Nephron (organoid): ENCODE measurements around the gene SMCO2.

Source experiments
- H3K27ac Mint-ChIP-seq, 3 experiments: 2 replicates each; pipeline ENCODE4 v1.8.0; 2020; ENCODE audit warnings: mixed read lengths in 3 of 3, mild to moderate bottlenecking in 2 of 3, moderate library complexity in 1 of 3
- H3K27me3 Mint-ChIP-seq: 2 replicates; pipeline ENCODE4 v1.8.0; 2021; ENCODE audit warnings: low read depth, mild to moderate bottlenecking, moderate library complexity, mixed read lengths
- H3K36me3 Mint-ChIP-seq: 2 replicates; pipeline ENCODE4 v1.8.0; 2020; ENCODE audit warnings: low read depth, mixed read lengths
- H3K4me1 Mint-ChIP-seq: 2 replicates; pipeline ENCODE4 v1.8.0; 2020; ENCODE audit warnings: mixed read lengths
- H3K4me3 Mint-ChIP-seq, 3 experiments: 2 replicates each; pipeline ENCODE4 v1.8.0; 2020; ENCODE audit warnings: mild to moderate bottlenecking in 3 of 3, mixed read lengths in 3 of 3, moderate library complexity in 2 of 3
- H3K9me3 Mint-ChIP-seq: 2 replicates; pipeline ENCODE4 v1.8.0; 2020; ENCODE audit warnings: mixed read lengths
- CTCF ChIP-seq, 3 experiments: fragments of 200-600 bp; sonication (generic); IDR thresholded peaks; one replicate each; pipeline ENCODE4 v1.5.0; 2021; ENCODE audit warnings: antibody characterized with exemption in 3 of 3; ENCODE audit not compliant: unreplicated experiment in 3 of 3

The SMCO2 gene

DNA sequence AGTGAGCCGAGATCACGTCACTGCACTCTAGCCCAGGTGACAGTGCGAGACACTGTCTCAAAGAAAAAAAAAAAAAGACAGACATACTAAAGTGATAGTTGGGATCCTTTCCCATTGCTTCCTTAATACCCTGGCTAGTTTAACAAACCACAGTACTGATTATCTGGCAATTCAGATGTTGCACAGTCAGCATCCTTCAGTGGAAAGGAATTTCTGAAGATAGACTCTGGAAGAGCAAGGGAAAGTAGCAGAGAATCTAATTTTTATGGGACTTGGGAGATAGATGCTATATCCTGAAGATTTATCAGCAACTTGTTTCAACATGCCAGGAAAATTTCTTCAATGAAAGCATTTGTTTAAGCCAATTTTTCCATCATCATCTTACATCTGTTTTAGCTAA lies 71.0 kb downstream of the SMCO2 start:
- Mint-ChIP-seq H3K9me3 (no peaks in the 10 kb centered on the region), H3K27ac (peak overlapping the region; percentile 82 to 91 (median 91))

GRCh38 chr12:27517961-27518665 lies 71.6 kb downstream of the SMCO2 start:
- Mint-ChIP-seq H3K4me1 (peaks cover 80% of the 10 kb centered on the region), H3K27me3 (no peaks in the 10 kb centered on the region), H3K9me3 (no peaks in the 10 kb centered on the region), H3K4me3 (peak overlapping the region; percentile 2 to 47 (median 4)), H3K27ac (peak overlapping the region; percentile 82 to 91 (median 91)), H3K36me3 (no peaks in the 10 kb centered on the region)
- TF ChIP-seq CTCF (IDR thresholded peaks at IDR 0.05; ENCODE audit: unreplicated experiment in 3 of 3), result no peak

More for the DNA sequence above, 71.0 kb downstream of the SMCO2 start:
- Mint-ChIP-seq H3K36me3 (no peaks in the 10 kb centered on the region), H3K4me1 (peaks cover 77% of the 10 kb centered on the region), H3K27me3 (no peaks in the 10 kb centered on the region), H3K4me3 (no peak overlapping the region)
- TF ChIP-seq CTCF (IDR thresholded peaks at IDR 0.05; ENCODE audit: unreplicated experiment in 3 of 3), result no peak

DNA sequence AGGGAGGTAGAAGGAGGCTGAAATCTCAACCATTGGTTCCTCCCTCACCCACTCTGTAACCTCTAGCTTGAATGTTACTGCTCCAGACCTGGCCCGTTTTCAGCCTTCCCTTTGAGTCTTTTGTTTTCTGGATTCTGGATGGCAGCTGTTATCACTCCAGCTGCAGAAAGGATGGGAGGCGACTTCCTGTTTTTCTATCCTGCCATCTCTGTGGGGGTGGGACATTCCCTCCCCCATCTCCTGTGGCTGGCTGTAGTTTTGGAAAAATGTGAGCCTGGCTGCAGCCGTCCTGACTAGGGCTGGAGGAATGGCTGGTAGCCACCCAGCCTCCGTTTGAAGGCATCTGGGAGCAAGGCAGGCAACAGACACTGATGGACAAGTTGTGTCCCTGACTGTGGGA lies 74.5 kb downstream of the SMCO2 start:
- TF ChIP-seq CTCF (IDR thresholded peaks at IDR 0.05; ENCODE audit: unreplicated experiment in 3 of 3), result no peak
- peak overlapping the region; percentile 85 to 96 (median 89) for H3K27ac Mint-ChIP-seq
- no peaks in the 10 kb centered on the region for H3K9me3 Mint-ChIP-seq
- peaks cover 74% of the 10 kb centered on the region for H3K4me1 Mint-ChIP-seq
- H3K27me3 Mint-ChIP-seq, result no peaks in the 10 kb centered on the region
- H3K4me3 Mint-ChIP-seq, result peak overlapping the region; percentile 72 to 92 (median 86)
- H3K36me3 Mint-ChIP-seq, result no peaks in the 10 kb centered on the region

GRCh38 chr12:27521981-27522380 lies 75.4 kb downstream of the SMCO2 start:
- no peaks in the 10 kb centered on the region for H3K27me3 Mint-ChIP-seq
- peak overlapping the region; percentile 72 to 92 (median 86) for H3K4me3 Mint-ChIP-seq
- peak overlapping the region; percentile 85 to 89 (median 88) for H3K27ac Mint-ChIP-seq
- H3K4me1 Mint-ChIP-seq, result peaks cover 69% of the 10 kb centered on the region
- no peaks in the 10 kb centered on the region for H3K9me3 Mint-ChIP-seq
- TF ChIP-seq CTCF (IDR thresholded peaks at IDR 0.05; ENCODE audit: unreplicated experiment in 3 of 3), result no peak
- no peaks in the 10 kb centered on the region for H3K36me3 Mint-ChIP-seq

GRCh38 chr12:27523305-27523641 lies 76.7 kb downstream of the SMCO2 start:
- Mint-ChIP-seq H3K36me3 (no peaks in the 10 kb centered on the region), H3K27ac (peak overlapping the region; percentile 85 to 89 (median 88)), H3K9me3 (no peaks in the 10 kb centered on the region), H3K4me3 (peak overlapping the region; percentile 86 to 93 (median 92)), H3K27me3 (no peaks in the 10 kb centered on the region), H3K4me1 (peaks cover 61% of the 10 kb centered on the region)
- no peak for TF ChIP-seq CTCF (IDR thresholded peaks at IDR 0.05; ENCODE audit: unreplicated experiment in 3 of 3)
